Mucosa of descending colon (tissue), 3 donors: ENCODE results near the gene NECAB3. TPM values are rescaled to one million over a fixed set of nuclear protein-coding genes. Genes with fewer than 3 reads are reported as not detected.

Experiments
- ATAC-seq: fragments of 200-7000 bp; cut with Tn5 transposase; one replicate; pipeline ENCODE4 v1.9.1; 2020; ENCODE audit warnings: mild to moderate bottlenecking, moderate library complexity
- DNase-seq, 3 donors: peaks; one replicate each; pipeline ENCODE4 v3.0.0-alpha.2; 2020
- H3K36me3 ChIP-seq: fragments of 200-600 bp; one replicate; pipeline ENCODE4 v1.8.0; 2021; ENCODE audit warnings: low read depth, mild to moderate bottlenecking
- H3K4me1 ChIP-seq: fragments of 200-600 bp; one replicate; pipeline ENCODE4 v1.8.0; 2021; ENCODE audit warnings: low read depth, mild to moderate bottlenecking
- H3K4me3 ChIP-seq: fragments of 200-600 bp; one replicate; pipeline ENCODE4 v1.8.0; 2021; ENCODE audit warnings: mild to moderate bottlenecking
- H3K9me3 ChIP-seq: fragments of 200-600 bp; one replicate; pipeline ENCODE4 v1.8.0; 2021; ENCODE audit warnings: mild to moderate bottlenecking
- intact Hi-C, 2 donors: fragments of 100-400 bp; cut with DNase I in 1 of 2; cut with micrococcal nuclease in 1 of 2; formaldehyde crosslinking; loops; one replicate each; pipeline versions ENCODE4 v1.11.0 to v1.11.1; 2022; cut with DNase I, micrococcal nuclease
- total RNA-seq, 3 donors: library from RNA; stranded (reverse); fragmentation: NEBNext Ultra II Directional in 2 of 3; extraction: Animal tissue kit (Norgen Biotek cat#: 25700) in 2 of 3; gene quantifications; one replicate each; pipeline versions ENCODE4 v1.2.1 to v1.2.4, GENCODE V29; 2021 to 2023
- TF ChIP-seq, protein P1 (sequence below): fragments of 200-600 bp; IDR thresholded peaks from one replicate; pipeline ENCODE4 v1.8.0; 2022; ENCODE audit warnings: antibody characterized with exemption, mild to moderate bottlenecking
- donor health status: DM: no; HTN: no; CAD: no; lungs with moderate emphysema.
- donor health status: DM: no; HTN: no; CAD: no.
- donor health status: DM: no; HTN: yes; CAD: no.

NECAB3 gene
- total RNA-seq, 3 donors from 2014 or later = 50.7 to 55.7 (median 51.7) TPM

DNA sequence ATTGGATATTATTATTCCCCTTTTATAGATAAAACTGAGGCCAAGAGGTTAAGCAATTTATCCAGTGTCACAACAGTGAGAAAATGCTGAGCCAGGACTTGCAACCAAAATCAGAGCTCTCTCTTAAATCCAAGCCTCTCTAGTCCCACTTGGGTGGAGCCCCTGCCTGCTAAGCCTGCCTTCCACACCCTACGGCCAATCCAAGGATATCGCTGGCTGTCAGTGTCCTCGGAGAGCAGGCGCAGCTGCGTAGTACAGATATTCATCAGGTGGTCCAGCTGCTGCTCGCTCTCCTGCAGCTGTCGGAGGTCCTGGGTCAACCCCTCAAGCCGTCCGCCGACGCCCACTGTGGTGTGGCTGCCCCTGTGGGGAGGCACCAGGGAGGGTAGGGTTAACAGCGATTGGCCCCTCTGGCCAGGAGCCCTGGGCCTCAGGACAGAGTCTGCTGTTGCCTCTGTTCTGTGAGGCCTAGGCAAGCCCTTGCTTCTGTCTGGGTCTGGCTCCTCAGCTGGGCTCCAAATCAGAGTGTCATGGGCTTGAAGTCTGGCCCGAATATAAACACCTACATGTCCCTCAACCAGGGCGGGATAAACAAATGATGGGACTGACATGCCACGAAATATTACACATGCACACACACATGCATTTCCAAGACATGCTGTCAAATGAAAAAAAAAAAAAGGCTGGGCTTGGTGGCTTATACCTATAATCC lies 3.9 kb upstream of the NECAB3 start:
- H3K9me3 ChIP-seq = no peaks in the 10 kb centered on the region
- H3K4me1 ChIP-seq = peaks cover 20% of the 10 kb centered on the region
- ATAC-seq = no peak
- intact Hi-C loops = no loop called here
- peak; percentile 29 to 61 (median 48) for DNase-seq
- no peak overlapping the region for H3K4me3 ChIP-seq
- no peaks in the 10 kb centered on the region for H3K36me3 ChIP-seq
- TF ChIP-seq, protein P1, sequence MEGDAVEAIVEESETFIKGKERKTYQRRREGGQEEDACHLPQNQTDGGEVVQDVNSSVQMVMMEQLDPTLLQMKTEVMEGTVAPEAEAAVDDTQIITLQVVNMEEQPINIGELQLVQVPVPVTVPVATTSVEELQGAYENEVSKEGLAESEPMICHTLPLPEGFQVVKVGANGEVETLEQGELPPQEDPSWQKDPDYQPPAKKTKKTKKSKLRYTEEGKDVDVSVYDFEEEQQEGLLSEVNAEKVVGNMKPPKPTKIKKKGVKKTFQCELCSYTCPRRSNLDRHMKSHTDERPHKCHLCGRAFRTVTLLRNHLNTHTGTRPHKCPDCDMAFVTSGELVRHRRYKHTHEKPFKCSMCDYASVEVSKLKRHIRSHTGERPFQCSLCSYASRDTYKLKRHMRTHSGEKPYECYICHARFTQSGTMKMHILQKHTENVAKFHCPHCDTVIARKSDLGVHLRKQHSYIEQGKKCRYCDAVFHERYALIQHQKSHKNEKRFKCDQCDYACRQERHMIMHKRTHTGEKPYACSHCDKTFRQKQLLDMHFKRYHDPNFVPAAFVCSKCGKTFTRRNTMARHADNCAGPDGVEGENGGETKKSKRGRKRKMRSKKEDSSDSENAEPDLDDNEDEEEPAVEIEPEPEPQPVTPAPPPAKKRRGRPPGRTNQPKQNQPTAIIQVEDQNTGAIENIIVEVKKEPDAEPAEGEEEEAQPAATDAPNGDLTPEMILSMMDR = no peak

DNA sequence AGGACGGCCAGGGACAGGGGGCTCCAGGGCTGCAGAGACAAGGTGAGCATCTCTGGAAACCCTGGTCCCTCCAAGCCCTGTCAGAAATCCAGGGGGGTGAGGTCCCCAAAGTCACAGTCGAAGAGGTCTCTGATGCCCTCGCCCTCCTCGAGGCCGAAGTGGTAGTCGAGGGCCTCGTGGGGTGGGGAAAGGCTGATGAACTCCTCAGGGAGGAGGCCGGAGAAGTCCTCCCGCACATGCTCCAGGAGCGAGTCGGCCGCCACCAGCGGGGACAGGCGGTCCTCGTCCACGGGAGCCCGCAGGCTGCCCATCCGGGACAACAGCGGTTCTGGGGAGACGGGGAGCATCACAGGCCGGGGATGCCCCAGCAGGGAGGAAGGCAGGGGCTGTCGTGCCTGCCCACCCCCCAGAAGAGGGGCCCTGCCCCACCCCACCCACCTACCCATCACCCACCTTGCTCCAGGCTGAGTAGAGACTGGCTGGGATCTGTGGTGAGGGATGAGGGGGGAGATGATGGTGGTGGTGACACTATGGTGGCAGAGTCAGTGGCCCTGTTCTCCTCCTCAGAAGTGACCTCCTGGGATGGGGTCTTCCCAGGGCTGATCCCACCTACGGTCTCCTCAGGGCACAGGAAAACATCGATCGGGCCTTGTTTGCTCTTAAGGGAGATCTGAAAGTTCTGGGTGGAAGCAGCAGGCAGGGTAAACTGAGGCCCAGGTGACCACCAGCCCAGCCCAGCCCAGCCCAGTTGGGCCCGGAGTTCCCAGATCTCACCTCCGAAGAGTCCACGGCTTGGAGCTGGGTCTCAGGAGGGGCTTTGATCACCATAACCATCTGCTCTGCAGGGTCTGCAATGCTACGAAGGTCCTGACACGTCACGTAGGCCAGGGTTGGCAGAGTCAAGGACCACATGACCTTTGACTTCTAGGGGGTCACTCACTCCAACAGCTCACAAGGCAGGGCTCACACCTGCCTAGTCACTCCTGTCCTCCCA lies 2.7 kb upstream of the NECAB3 start:
- ATAC-seq (no peak), DNase-seq (peak in 2 of 3 donors; percentile 41 to 61)
- Histone ChIP-seq H3K36me3 (no peaks in the 10 kb centered on the region), H3K4me1 (peaks cover 23% of the 10 kb centered on the region), H3K4me3 (no peak overlapping the region), H3K9me3 (no peaks in the 10 kb centered on the region)
- TF ChIP-seq, protein P1 = no peak
- intact Hi-C loops = no loop called here

DNA sequence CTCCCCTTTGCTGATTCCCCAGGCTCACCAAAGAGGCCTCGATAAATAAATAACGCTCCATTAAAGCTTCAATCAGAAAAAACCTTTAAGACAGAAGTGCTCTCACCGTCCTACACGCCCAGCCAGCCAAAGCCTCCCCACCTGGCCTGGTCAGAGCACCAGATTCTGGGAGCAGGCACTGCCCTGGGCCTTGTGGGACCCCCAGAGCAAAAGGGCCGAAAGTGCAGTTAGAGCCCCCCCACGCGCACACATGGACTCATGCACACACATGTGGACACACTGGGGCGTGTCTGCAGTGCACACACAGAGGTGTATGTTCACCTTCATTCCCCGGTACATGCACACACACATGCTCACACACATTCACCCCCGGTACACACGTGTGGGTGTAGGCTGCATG lies 1.9 kb upstream of the NECAB3 start:
- TF ChIP-seq, protein P1 = no peak
- H3K4me3 ChIP-seq = no peak overlapping the region
- peaks cover 23% of the 10 kb centered on the region for H3K4me1 ChIP-seq
- DNase-seq (peak in 2 of 3 donors; percentile 35 to 60), ATAC-seq (no peak)
- H3K36me3 ChIP-seq = no peaks in the 10 kb centered on the region
- intact Hi-C loops = no loop called here
- H3K9me3 ChIP-seq = no peaks in the 10 kb centered on the region

DNA sequence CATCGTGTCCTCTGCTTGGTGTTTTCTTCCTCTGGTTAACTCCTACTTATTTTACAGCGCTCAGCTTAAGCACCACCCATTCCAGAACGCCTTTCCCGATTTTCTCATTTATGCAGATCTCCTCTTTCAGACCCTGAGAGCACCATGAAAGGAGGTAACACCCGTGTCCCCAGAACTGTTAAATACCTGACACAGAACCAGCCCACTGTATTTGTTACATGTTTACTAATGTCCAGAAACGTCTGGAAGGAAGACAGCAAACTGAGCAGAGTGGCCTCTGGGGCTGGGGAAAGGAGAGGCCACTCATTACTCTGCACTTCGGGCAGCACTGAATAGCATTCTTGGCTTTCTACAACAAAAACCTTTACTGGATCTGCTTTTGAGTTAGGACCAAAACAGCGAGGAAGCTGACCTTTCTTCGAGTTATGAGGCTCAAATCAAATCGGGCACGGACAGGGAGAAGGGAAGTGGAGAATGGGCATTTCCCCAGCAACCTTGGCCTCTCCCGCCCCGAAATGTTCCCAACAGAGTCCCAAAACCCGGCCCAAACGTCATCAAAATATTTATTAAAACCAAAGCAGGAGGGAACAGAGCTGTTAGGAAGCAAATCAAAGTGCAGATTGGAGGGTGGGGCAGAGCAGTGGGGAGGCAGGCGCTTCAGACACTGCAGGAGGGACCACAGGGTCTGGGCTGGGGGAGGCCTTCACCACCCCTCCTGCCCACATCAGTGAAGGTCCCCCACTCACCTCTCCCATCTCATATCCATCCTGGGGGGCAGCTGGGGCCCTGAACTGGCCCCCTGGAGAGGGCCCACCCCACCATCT lies 1.1 kb upstream of the NECAB3 start:
- peak; percentile 41 for ATAC-seq

More for the DNA sequence above, 1.1 kb upstream of the NECAB3 start:
- DNase-seq = peak in 2 of 3 donors; percentile 24 to 40
- Histone ChIP-seq H3K36me3 (no peaks in the 10 kb centered on the region), H3K9me3 (no peaks in the 10 kb centered on the region), H3K4me3 (no peak overlapping the region), H3K4me1 (peaks cover 23% of the 10 kb centered on the region)
- TF ChIP-seq, protein P1 = no peak
- intact Hi-C loops = no loop called here
